ENCODE data around the gene KNTC1.

DNA sequence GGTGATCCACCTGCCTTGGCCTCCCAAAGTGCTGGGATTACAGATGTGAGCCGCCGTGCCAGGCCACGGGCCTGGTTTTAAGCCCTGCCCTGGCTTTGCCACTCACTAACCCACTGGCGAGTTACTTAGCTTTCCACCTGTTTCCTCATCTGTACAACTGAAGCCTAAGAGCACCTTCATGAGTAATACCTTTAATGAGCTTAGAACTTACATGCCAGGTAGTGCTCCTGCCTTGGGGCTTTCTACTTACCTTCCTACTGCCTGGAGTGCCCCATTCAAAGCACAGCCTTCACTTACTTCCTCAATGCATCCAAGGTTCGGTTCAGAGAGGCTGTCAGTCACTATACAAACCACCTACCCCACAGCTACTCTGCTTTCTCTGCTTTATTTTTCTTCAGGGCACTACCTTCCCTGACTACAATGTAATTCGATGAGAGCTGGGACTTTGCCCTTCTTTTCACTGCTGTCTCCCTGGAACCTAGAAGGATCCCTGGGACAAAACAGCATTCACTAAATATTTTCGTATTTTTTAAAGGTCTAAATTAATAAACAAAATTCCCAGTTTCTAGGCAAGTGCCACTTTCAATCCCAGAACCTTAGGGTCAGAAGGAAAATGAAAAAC, 40.1 kb upstream of the KNTC1 start:
- no peak for TF ChIP-seq POLR2A (IDR thresholded peaks at IDR 0.05; ENCODE audit: control extremely low read depth in 1 of 2, low read depth in 2 of 2, low read length in 2 of 2)
- TF ChIP-seq CTCF (IDR thresholded peaks at IDR 0.05; ENCODE audit: control extremely low read depth in 1 of 3, insufficient read depth in 1 of 3, low read depth in 1 of 3, low read length in 3 of 3) = no peak
- no peak for TF ChIP-seq SIN3A (conservative IDR thresholded peaks at IDR 0.05 in 1 of 2, IDR thresholded peaks at IDR 0.05 in 1 of 2; ENCODE audit: low read depth in 1 of 2, low read length in 2 of 2)
- TF ChIP-seq POLR2AphosphoS5 (IDR thresholded peaks at IDR 0.05; ENCODE audit: low read depth, low read length) = no peak
- TF ChIP-seq MAFK (IDR thresholded peaks at IDR 0.05; ENCODE audit: low read depth, low read length) = no peak
- TF ChIP-seq SP2 (IDR thresholded peaks at IDR 0.05; ENCODE audit: low read length) = no peak
- no peak for TF ChIP-seq TAF7 (optimal IDR thresholded peaks at IDR 0.05; ENCODE audit: borderline replicate concordance, low read depth, low read length)
- TF ChIP-seq, protein P1, sequence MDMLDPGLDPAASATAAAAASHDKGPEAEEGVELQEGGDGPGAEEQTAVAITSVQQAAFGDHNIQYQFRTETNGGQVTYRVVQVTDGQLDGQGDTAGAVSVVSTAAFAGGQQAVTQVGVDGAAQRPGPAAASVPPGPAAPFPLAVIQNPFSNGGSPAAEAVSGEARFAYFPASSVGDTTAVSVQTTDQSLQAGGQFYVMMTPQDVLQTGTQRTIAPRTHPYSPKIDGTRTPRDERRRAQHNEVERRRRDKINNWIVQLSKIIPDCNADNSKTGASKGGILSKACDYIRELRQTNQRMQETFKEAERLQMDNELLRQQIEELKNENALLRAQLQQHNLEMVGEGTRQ (IDR thresholded peaks at IDR 0.05; ENCODE audit: low read length) = no peak
- no peak for TF ChIP-seq SUZ12 (IDR thresholded peaks at IDR 0.05; ENCODE audit: low read length)
